GM11168 (cell line): ENCODE results near the gene SCARF2.
"Not testable (repeated sequence)": the region's sequence is repeated elsewhere in the genome, so short reads cannot be mapped to it uniquely, and the experiment has no call there.

Experiments used
- in situ Hi-C: fragments of 300-500 bp; cut with MboI; formaldehyde crosslinking; loops from one replicate; pipeline ENCODE4 v1.12.0; 2022; ENCODE audit warnings: low sequenced_read_pairs; ENCODE audit not compliant: unreplicated experiment

Gene SCARF2

DNA sequence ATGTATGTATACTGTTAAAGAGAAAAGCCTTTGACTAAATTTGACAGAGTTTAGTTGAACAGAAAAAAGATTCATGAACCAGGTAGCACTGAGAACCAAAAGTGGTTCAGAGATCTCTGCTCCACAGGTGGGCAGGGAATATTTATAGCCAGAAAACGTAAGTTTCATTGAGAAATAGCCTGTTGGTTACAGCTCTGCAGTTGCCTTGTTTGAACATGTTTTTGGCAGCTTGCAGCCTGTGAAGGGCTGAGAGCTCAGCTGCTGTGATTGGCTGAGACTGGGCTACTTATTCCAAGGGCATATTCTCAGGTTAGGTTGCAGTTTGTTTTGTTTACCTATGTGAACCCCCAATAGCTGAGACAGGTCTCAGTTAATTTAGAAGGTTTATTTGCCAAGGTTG, 57.1 kb downstream of the SCARF2 start:
- in situ Hi-C loops: no loop called here

DNA sequence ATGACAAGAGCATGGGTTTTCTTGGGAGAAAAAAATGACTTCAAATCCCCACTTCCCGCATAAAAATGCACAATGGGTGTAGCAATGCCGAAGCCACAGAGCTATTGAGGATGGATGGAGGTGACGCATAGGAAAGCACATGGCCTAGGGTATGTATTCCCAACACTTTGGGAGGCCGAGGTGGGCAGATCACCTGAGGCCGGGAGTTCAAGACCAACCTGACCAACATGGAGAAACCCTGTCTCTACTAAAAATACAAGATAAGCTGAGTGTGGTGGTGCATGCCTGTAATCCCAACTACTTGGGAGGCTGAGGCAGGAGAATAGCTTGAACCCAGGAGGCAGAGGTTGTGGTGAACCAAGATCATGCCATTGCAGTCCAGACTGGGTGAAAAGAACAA, 58.9 kb downstream of the SCARF2 start:
- in situ Hi-C loops: not testable (repeated sequence)

GRCh38 chr22:20378110-20378509, 59.5 kb downstream of the SCARF2 start:
- in situ Hi-C loops: no loop called here

- in situ Hi-C loops: not testable (repeated sequence)
These were observed 60.6 kb downstream of the SCARF2 start for GRCh38 chr22:20376983-20377382.

GRCh38 chr22:20376281-20376680, 61.3 kb downstream of the SCARF2 start:
- in situ Hi-C loops: not testable (repeated sequence)
